Pulmonary artery endothelial cell (primary cell): ENCODE data around the gene SETD7. TPM values are rescaled to one million over a fixed set of nuclear protein-coding genes. Genes with fewer than 3 reads are reported as not detected.

Source experiments
- DNase-seq: peaks from one replicate; pipeline ENCODE4 v3.0.0-alpha.2; 2011; ENCODE audit warnings: low read depth, low spot score
- total RNA-seq: library from RNA; depleted of rRNA; stranded (reverse); fragments of >200 nt; gene quantifications from 2 replicates; pipeline ENCODE4 v1.2.3, GENCODE V29; 2014

Gene SETD7
- total RNA-seq = 64.5 and 85.0 TPM in 2 replicates

DNA sequence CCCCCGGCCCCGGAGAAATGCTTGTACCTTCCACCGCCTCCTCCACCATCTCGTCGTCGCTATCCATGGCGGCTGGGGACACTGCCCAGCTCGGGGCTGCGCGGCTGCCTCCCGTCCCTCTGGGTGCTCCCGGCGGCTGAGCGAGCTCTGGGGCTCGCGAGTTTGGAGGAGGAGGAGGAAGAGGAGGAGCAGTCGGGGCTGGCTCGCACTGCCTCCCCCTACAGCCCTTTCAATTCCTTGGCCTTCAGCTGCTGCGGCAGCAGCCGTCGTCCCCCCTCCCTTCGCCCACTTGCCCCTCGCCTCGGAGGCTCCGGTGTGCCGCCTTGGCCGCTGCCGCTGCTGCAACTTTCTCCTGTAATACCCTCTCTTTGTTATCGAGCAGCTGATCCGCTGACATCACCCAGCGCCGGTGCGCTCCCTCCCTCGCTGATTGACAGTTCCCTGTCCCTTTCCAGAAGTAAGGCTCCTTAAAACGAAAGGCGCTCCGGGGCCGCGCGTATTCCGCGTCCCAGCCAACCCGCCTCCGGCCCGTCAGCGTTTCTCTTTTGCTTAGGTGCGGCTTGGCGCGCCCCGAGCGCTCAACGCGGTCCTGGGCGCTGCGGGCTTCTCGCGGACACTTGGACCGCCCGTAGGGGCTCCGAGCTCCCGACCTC is at the start of gene SETD7:
Gene SETD7, minus strand, starts transcription at position 149 of the 653 bp plus-strand sequence. Its CDS starts 82 bp downstream, at position 67.
- DNase-seq = peak; percentile 66

DNA sequence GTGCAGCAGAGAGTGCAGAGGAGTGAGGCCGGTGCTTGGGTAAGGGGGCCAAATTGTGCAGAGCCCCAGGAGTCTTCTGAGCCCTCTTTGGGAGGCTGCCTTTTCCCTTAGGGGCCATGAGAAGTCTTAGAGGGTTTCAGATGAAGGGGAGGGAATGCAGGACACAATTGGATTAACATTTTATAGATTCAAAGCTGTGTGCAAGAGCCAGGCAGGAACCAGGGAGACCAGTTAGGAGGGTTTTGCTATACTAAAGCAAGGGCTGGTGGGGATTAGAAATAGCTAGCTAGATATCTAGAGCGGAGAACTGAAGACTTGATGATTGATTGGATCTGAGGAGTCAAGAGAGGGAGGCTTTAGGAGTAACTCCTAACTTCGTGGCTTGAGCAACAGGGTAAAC is 49.5 kb upstream of the SETD7 start:
- DNase-seq = no peak

DNA sequence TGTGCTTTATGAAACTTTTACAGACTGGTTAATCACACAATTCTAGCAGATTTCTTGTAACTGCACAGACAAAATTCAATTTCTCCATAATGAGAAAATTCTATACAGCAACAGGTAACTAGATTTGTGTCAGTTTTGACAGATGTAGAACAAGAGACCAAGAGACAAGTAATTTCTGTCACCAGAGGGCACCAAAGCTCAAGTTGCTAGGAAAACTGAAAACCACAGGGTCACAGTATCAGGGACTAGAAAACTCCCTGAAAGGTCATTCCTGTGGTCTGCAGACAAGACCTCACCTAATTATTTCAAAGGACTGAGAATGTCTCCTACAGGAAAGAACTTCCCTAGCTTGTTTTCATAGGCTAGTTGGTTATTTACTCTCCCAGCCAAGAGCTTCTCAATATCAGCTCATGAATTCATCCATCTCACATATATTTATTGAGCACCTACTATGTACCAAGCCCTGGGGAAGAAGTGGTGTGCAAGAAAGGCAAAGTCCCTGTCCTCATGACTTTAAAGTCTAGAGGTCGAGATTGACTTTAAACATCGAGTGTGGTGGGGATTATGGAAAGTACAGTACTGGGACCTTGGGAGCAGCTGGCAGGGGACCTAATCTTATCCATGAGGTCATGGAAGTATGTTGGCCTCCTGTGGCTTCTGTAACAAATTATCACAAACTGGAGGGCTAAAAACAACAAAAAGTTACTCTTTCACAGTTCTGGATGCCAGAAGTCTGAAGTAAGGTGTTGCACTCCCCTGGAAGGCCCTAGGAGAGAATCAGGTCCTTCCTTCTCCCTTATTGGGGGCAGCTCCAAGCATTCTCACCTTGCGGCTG is 47.8 kb upstream of the SETD7 start:
- no peak for DNase-seq

DNA sequence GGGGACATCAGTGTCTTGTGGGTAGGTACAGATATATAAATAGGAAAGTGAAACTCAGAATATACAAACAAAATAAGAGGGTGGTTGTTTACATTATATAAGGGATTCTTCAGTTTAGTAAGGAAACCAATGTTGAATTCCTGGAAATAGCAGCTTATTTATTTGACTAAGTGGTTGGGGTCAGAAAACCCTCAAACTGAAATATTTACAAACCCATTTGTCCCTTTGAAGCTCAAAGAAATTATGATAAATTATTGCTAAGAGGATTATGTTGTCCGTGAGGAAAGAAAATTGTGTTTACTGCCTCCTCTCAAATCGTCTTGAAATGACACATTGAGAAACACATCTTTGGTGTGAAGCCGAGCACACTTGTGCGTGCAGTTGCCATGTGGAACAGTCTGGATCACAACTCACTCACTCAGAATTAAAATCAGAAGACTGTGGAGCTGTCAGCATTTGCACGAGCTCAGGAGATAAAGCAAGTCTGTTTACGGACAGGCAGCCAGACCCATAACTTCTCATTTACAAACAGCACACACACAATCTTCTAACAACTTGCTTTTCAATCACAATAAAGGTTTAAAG is 46.8 kb upstream of the SETD7 start:
- DNase-seq = no peak

DNA sequence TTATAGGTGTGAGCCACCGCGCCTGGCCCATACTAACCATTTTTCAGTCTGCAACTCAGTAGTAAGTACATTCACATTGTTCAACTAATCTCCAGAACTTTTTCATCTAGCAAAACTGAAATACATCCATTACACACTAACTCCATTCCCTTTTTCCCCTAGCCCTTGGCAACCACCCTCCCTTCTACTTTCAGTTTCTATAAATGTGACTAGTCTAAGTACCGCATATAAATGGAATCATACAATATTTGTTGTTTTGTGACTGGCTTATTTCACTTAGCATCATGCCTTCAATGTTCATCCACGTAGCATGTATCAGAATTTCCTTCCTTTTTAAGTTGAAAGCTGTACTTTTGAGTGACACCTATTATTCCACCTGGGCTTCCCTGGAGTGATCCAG is 44.6 kb upstream of the SETD7 start:
- DNase-seq = no peak

DNA sequence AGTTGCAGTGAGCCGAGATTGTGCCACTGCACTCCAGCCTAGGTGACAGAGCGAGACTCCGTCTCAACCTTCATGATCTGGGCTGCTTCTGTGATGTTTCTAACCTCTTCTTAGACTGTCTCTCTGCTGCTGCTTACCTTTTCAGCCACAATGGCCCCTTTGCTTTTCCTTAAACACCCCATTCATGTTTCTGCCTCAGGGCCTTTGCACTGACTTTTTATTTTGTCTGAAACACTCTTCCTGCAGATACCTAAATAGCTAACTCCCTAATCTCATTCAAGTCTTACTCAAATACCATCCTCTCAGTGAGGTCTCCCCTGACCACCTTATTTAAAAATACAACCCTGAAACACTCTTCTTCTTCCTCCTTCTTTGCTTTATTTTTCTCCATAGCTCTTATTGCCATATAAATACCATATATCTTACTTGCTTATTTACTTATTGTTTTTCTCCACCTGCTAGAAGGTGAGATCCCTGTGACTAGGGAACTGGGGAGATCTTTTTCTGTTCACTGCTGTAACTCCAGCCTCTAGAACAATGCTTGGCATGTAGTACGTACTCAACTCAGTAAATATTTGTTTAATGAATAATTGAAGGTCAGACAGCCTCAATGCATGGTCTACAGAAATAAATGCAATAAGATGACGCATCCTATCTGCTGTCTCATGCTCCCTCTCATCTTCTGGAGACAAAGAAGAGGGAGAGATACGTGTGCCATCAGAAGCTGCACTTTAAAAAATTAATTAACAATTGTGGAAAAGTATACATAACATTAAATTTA is 43.8 kb upstream of the SETD7 start:
- DNase-seq = no peak

DNA sequence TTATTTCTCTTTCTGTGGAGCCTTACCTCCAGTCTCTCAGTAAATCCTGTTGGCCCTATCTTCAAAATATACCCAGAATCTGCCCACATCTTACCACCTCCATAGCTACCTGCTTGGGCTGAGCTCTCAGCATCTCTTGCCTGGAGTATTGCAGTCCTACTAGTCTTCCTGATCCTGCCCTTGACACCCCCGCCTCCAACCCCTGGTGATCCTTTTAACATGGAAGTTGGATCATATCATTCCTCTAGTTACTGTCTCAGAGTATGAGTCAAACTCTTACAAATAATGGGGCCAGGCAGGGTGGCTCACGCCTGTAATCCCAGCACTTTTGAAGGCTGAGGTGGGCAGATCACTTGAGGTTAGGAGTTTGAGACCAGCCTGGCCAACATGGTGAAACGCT is 43.1 kb upstream of the SETD7 start:
- DNase-seq = no peak

DNA sequence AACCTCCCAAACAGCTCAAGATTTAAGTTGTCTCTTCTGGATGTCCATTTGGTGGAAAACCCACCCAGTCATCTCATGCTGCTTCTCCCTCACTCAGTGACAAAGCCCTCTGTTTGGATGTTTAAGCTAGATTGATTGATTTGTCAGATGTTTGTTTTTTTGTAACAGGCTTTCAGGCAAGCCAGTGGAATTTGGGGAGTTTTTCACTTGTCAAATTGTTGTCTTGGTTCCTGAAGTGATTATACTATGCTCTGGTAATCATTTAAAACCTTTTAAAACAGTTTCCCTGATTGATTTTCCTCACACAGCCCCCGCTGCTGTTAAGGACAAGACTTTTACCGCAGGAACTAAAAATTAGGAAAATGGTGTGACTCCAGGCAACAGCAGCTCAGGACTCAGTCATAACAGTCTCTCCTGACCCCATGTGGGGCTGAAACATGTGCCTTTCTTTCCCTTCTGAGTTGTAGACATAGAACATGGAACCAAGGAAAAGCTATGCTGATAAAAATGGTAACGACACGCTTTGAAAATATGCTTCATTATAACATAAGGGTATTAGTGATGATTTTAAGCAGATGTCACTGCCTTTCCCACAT is 40.8 kb upstream of the SETD7 start:
- no peak for DNase-seq

DNA sequence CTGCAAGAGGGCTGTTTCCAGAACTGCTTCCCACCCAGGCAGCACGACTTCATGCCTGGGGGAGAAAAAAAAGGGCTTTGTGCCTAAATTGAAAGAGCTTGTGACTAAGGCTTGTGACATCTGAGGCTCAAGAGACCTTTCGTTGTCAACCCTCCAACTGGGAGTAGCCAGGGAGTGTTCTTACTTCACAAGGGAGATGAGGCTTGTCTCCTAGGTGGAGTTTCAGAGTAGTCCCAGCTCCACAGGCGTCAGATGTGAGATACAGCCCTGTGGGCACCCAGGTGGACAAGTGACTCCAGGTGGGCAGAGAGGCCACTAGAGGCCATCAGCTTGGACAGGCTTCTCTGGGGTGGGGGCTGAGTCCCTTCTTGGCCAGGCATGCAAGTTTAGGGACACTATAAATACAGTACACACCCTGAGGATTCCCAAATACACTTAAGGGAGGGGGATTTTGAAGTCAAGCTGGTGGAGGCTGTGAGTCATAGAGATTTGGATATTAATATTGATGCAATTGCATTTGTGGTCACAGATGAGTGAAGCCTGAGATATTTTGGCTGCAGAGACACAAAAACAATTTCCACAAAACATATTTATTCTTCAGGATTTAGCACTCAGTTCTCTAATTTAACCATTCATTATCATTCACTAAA is 40.1 kb upstream of the SETD7 start:
- no peak for DNase-seq

DNA sequence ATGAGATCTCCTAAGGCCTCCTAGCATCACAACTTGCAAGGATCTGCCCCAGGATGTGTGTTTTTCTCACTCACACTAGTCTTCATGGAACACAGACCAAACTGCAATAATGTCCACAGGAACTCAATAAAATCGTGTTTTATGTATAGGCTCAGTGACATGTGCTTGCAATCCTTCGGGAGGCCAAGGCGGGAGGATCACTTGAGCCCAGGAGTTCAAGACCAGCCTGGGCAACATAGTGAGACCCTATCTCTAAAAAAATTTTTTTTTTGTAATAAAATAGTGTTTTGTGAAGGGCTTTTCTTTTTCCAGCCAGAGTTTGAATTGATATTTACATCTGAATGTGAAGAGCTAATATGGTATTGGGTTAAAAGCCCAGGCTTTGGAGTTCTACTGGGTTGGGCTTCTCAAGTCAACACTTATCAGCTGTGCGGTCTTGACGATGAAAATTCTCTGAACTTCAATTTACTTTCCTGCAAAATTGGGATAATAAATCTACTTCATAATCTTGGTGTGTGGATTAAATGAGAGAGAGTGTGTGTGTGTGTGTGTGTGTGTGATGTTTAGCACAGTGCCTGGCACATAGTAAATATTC is 38.7 kb upstream of the SETD7 start:
- DNase-seq = no peak

DNA sequence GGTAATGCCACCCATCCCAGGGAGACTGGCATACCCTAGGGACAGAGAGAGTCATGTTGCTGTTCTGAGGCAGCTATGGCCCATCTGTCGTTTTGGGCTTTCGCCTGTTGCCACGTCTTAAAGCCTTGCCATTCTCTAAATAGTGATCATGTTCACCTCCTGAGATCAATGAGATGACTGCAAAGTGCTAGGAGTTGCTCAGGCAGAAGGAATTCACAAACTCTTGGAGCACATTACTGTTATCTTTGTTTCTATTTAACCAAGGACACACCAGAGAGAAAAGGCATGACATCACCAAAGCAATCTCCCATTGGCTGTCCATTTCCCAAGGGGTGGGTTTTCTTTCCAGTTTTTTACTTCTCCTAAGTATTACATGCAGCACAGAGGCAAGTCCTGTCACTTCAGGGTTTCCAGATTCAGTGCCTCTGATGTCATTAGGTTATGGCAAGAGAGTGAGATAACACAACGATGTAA is 37.1 kb upstream of the SETD7 start:
- DNase-seq = no peak

DNA sequence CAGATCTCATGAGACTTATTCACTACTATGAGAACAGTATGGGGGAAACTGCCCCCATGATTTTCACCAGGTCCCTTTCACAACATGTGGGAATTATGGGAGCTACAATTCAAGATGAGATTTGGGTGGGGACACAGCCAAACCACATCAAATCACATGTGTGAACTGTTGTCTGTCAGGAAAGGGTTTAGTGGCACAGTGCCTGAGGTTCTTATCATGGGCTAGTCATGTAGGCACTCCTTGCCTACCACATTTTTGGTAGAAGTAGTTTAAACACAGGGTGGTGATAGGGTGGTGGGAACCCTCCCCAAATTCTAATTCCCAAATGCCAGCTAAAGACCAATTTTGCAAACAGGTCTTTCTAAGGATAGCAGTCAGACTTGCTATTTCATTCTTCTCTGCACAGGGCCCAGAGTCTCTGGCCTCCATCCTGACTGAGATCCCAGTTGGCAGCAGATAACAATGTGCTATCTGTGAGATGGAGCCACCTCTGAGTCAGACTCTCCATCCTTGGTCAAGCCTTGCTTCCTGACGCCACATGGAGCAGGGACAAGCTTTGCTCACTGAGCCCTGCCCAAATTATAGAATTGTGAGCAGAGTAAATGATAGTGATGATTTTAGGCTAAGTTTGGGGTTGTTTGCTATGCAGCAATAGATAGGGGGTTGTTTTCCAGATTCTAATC is 33.5 kb upstream of the SETD7 start:
- no peak for DNase-seq

DNA sequence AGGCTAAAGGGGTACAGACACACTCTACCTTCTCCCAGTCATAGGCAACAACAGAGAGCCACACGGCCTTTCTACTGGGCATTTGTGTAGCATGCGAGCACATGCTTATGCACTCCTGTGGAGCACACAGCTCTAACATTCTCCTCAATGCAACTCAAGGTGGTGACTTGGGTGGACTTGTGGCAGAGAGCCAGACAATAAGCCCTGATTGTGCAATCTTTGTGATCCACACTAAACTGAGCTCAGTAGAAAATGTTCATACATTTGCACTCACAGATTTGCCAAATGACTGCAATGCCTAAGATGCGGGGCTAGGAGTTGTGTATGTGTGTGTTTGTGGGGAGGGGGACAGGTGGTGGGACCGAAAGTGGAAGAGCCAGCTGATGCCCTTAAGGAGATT is 31.4 kb upstream of the SETD7 start:
- DNase-seq = no peak

DNA sequence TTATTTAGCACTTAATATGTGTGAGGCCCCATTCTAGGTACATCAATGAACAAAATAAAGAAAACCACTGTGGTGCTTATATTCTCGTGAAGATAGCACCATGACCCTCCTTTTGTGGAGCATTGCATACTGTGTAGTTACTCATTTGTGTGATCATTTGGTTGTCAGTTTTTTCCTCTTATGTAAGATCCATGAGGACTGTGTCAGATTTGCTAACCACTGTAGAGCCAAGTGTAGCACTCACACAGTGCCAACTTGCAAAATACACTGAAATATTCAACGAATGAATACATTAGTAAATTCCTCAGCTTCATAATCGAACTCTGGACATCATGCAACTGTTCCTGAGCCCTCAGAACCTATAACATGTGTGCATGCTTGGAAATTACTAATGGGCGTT is 29.5 kb upstream of the SETD7 start:
- DNase-seq = no peak

DNA sequence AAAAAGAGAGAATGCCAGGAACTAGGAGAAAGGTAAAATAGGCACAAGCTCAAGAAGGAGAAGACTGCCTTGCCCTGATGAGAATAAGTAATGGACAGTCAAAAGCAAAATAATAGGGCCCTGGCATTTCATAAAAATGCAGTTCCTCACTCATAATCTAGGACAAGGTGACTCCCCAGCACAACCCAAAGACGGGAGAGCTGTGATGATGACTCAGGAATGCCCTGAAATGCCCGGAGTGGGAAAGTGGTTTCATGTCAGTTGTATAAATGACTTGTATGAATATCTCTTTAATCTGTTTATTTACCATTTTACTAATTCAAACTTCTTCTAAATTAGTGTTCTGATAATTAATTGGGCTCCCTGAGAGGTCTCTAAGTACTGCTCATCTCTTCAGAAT is 28.8 kb upstream of the SETD7 start:
- no peak for DNase-seq

DNA sequence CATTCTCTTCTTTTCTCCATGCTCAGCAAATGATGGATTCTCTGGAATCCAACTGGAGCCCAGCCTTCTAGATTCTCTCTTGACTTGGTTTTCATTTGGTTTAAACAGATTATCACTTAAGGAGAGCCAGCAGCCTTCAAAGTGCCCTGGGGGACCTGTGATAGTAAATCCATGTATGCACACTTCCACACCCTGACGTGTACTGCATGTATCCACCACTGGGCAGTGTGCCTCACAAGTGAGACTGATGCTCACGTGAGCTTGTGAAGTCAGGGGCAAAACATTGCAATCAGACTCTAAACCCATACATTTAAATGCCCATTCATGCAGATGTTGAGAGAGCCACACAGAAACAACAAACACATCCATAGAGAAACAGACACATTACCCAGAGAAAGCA is 28.0 kb upstream of the SETD7 start:
- no peak for DNase-seq

DNA sequence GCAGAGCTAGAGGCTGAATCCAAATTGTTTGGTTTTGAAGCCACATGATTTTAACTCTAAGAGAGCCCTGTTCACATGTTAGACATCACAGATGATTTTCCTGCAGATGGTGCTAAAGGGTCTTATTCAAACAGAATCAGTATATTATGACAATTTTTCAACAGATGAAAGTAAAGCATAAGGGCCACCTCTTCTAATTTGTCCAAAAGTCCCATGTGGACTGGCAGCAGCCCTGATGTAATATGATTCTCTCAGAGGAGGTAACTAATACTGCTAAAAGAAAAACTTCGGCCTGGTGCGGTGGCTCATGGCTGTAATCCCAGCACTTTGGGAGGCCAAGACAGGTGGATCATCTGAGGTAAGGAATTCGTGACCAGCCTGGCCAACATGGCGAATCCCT is 26.0 kb upstream of the SETD7 start:
- DNase-seq = no peak

DNA sequence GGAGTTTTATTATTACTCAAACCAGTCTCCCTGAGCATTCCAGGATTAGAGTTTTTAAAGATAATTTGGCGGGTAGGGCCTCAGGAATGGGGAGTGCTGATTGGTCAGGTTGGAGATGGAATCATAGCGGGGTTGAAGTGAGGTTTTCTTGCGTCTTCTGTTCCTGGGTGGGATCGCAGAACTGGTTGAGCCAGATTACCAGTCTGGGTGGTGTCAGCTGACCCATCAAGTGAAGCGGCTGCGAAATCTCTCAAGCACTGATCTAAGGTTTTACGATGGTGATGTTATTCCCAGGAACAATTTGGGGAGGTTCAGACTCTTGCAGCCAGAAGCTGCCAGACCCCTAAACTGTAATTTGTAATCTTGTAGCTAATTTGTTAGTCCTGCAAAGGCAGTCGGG is 25.1 kb upstream of the SETD7 start:
- no peak for DNase-seq

DNA sequence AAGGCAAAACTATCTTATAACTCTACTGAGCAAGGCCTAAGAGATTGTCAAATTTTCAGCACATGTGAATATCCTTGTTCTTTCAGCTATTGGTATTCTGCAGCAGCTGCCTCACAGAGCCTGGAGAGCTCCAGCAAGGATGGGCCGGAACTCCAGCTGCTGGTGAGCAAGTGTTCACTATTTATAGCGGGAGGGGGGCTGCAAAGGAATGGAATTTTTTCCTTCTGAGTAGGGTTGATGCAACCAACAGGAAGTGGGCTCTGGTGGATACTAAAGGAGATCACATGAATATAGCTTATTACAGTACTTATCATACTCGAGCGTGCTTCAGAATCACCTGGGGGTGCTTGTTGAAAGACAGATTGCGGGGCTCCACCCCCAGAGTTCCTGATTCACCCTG is 20.2 kb upstream of the SETD7 start:
- no peak for DNase-seq

DNA sequence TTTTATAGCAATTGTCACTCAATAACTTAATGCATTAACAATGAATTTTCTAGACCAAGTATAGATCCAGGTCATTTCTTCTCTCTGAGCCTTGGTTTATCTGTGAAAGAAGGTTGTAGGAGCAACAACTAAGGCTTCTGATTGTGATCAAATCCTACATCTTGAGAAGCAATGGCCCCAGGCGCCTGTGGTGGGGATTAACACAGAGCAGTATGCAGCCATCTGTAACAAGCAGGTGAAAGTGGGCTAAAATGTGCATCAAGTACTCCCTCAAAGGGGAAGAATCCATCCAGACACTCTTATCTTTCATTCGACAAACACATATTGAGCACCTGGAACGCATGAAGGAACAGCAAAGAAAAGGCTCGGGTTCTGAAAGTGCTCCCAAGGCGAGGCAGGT is 19.1 kb upstream of the SETD7 start:
- DNase-seq = no peak
